H1 (cell line): ENCODE measurements around the gene TRPV2. TPM values are rescaled to one million over a fixed set of nuclear protein-coding genes. Genes with fewer than 3 reads are reported as not detected.

Source experiments
- CTCF ChIA-PET: fragments of 300-600 bp; sonication (Branson Sonifier 250); formaldehyde crosslinking; loops from one replicate; lab custom pipeline; 2021; ENCODE audit not compliant: partially characterized antibody; lab: Charles Lee
- POLR2A ChIA-PET: fragments of 300-600 bp; sonication (Branson Sonifier 250); formaldehyde crosslinking; loops from one replicate; lab custom pipeline; 2021; ENCODE audit warnings: inconsistent platforms; ENCODE audit not compliant: partially characterized antibody; lab: Charles Lee
- DNase-seq, 2 experiments: peaks; one replicate each; pipeline versions ENCODE4 v3.0.0 to v3.0.0-alpha.2; 2010 to 2022; ENCODE audit warnings: low spot score in 2 of 2, low read depth in 1 of 2, mixed read lengths in 1 of 2
- FAIRE-seq: peaks from 2 replicates; lab custom pipeline; 2011; peaks lifted over from hg19 to GRCh38; lab: Jason Lieb, UNC
- H2AFZ ChIP-seq: 2 replicates; pipeline ENCODE4 v1.8.1; 2012; ENCODE audit warnings: low read length, inconsistent platforms
- H2AK5ac ChIP-seq: 2 replicates; pipeline ENCODE4 v1.6.1; 2013; ENCODE audit warnings: low read depth, low read length
- H2BK120ac ChIP-seq: replicated peaks from 2 replicates; pipeline ENCODE3; 2013; ENCODE audit warnings: low read depth, low read length, inconsistent platforms
- H2BK12ac ChIP-seq: 2 replicates; pipeline ENCODE4 v1.6.1; 2013; ENCODE audit warnings: low read depth, low read length
- H2BK15ac ChIP-seq: 2 replicates; pipeline ENCODE4 v1.6.1; 2013; ENCODE audit warnings: low read length
- H2BK20ac ChIP-seq: 2 replicates; pipeline ENCODE4 v1.6.1; 2013; ENCODE audit warnings: low read length
- H2BK5ac ChIP-seq: 2 replicates; pipeline ENCODE4 v1.6.1; 2013; ENCODE audit warnings: low read depth, low read length
- H3K14ac ChIP-seq: 2 replicates; pipeline ENCODE4 v1.6.1; 2013; ENCODE audit warnings: inconsistent platforms; ENCODE audit not compliant: insufficient read length
- H3K18ac ChIP-seq: 2 replicates; pipeline ENCODE4 v1.6.1; 2013; ENCODE audit warnings: low read length; ENCODE audit errors: extremely low read depth
- H3K23ac ChIP-seq: 2 replicates; pipeline ENCODE4 v1.6.1; 2013; ENCODE audit warnings: inconsistent platforms; ENCODE audit not compliant: insufficient read length
- H3K23me2 ChIP-seq: 2 replicates; pipeline ENCODE4 v1.6.1; 2013; ENCODE audit warnings: low read depth, low read length
- H3K27ac ChIP-seq: 2 replicates; pipeline ENCODE4 v1.6.1; 2011; ENCODE audit warnings: low read depth, low read length, inconsistent platforms
- H3K27me3 ChIP-seq, 4 experiments: replicated peaks in 1 of 4; 1 replicate in 1 of 4; 2 replicates in 3 of 4; pipeline versions ENCODE4 v1.6.1 to v1.8.1; 2011 to 2013; ENCODE audit warnings: low read length in 3 of 4, mild to moderate bottlenecking in 3 of 4, inconsistent platforms in 2 of 4, mixed read lengths in 2 of 4, moderate library complexity in 1 of 4; ENCODE audit not compliant: control insufficient read depth in 3 of 4, insufficient read depth in 3 of 4; ENCODE audit errors: extremely low read depth in 1 of 4
- H3K36me3 ChIP-seq, 4 experiments: 2 replicates each; pipeline versions ENCODE4 v1.6.1 to v1.8.1; 2011 to 2013; ENCODE audit warnings: mild to moderate bottlenecking in 4 of 4, low read length in 3 of 4, moderate library complexity in 2 of 4, control low read depth in 1 of 4, inconsistent platforms in 1 of 4; ENCODE audit not compliant: insufficient read depth in 4 of 4, control insufficient read depth in 2 of 4
- H3K4ac ChIP-seq: replicated peaks from 2 replicates; pipeline ENCODE3; 2013; ENCODE audit warnings: low read length, low read depth, mixed read lengths, inconsistent platforms; ENCODE audit not compliant: insufficient read length
- H3K4me1 ChIP-seq, 4 experiments: replicated peaks in 1 of 4; 1 replicate in 1 of 4; 2 replicates in 3 of 4; pipeline versions ENCODE4 v1.6.1 to v1.8.1; 2011 to 2013; ENCODE audit warnings: low read length in 3 of 4, inconsistent platforms in 2 of 4, mixed read lengths in 1 of 4; ENCODE audit not compliant: insufficient read depth in 4 of 4, control insufficient read depth in 3 of 4
- H3K4me2 ChIP-seq, 2 experiments: 2 replicates each; pipeline versions ENCODE4 v1.6.1 to v1.8.1; 2011 to 2013; ENCODE audit warnings: low read depth in 2 of 2, low read length in 2 of 2, control low read depth in 1 of 2, inconsistent platforms in 1 of 2, mild to moderate bottlenecking in 1 of 2; ENCODE audit not compliant: insufficient read depth in 1 of 2
- H3K4me3 ChIP-seq, 4 experiments: fragments of 200-600, 300-600 bp in 1 of 4; sonication (generic), shearing (Covaris generic), sonication (Bioruptor Twin) in 1 of 4; 2 replicates each; pipeline versions ENCODE4 v1.5.1 to v1.8.1; 2011 to 2016; ENCODE audit warnings: low read length in 4 of 4, low read depth in 3 of 4, control low read depth in 2 of 4, inconsistent platforms in 2 of 4, mild to moderate bottlenecking in 2 of 4, mixed read lengths in 1 of 4, moderate library complexity in 1 of 4; ENCODE audit not compliant: insufficient read depth in 2 of 4; ENCODE audit errors: extremely low read depth in 1 of 4
- H3K56ac ChIP-seq: replicated peaks from 2 replicates; pipeline ENCODE3; 2013; ENCODE audit warnings: low read depth, mild to moderate bottlenecking, mixed read lengths, low read length, inconsistent platforms; ENCODE audit not compliant: insufficient read length
- H3K79me1 ChIP-seq: 2 replicates; pipeline ENCODE4 v1.6.1; 2013; ENCODE audit warnings: low read depth, low read length, control low read depth
- H3K79me2 ChIP-seq, 2 experiments: 2 replicates each; pipeline versions ENCODE4 v1.6.1 to v1.8.1; 2012 to 2013; ENCODE audit warnings: low read length in 2 of 2, mild to moderate bottlenecking in 2 of 2, inconsistent platforms in 1 of 2; ENCODE audit not compliant: insufficient read depth in 2 of 2, control insufficient read depth in 1 of 2
- H3K9ac ChIP-seq, 4 experiments: replicated peaks in 1 of 4; 1 replicate in 1 of 4; 2 replicates in 3 of 4; pipeline versions ENCODE4 v1.6.1 to v1.8.1; 2011 to 2013; ENCODE audit warnings: low read depth in 3 of 4, low read length in 3 of 4, control low read depth in 2 of 4, mild to moderate bottlenecking in 2 of 4, moderate library complexity in 2 of 4, inconsistent platforms in 1 of 4; ENCODE audit errors: extremely low read depth in 1 of 4
- H3K9me3 ChIP-seq, 2 experiments: 2 replicates each; pipeline versions ENCODE4 v1.6.1 to v1.8.1; 2012 to 2013; ENCODE audit warnings: mild to moderate bottlenecking in 2 of 2, moderate library complexity in 2 of 2, control low read depth in 1 of 2, inconsistent platforms in 1 of 2, low read depth in 1 of 2, low read length in 1 of 2, mixed read lengths in 1 of 2; ENCODE audit not compliant: insufficient read depth in 2 of 2
- H4K20me1 ChIP-seq, 2 experiments: replicated peaks in 1 of 2; 2 replicates each; pipeline versions ENCODE3 to v1.8.1; 2011 to 2013; ENCODE audit warnings: inconsistent platforms in 2 of 2, low read length in 2 of 2, mild to moderate bottlenecking in 1 of 2; ENCODE audit not compliant: insufficient read depth in 2 of 2, control insufficient read depth in 1 of 2
- H4K5ac ChIP-seq: 2 replicates; pipeline ENCODE4 v1.6.1; 2013; ENCODE audit warnings: low read length, low read depth, mixed read lengths, inconsistent platforms; ENCODE audit not compliant: insufficient read length
- H4K8ac ChIP-seq: 2 replicates; pipeline ENCODE4 v1.8.0; 2013; ENCODE audit warnings: mild to moderate bottlenecking, moderate library complexity, low read length, inconsistent platforms; ENCODE audit not compliant: insufficient read depth; ENCODE audit errors: extremely low read depth
- H4K91ac ChIP-seq: replicated peaks from 2 replicates; pipeline ENCODE3; 2013; ENCODE audit warnings: low read length, mixed read lengths, inconsistent platforms; ENCODE audit not compliant: insufficient read length
- CBX8 ChIP-seq: fragments of 300-800, 300-1000 bp; sonication (generic); IDR thresholded peaks from 2 replicates; pipeline ENCODE4 v1.7.1; 2016; ENCODE audit warnings: low read depth, low read length, borderline replicate concordance
- CHD2 ChIP-seq: IDR thresholded peaks from 2 replicates; pipeline ENCODE4 v1.6.1; 2012; ENCODE audit warnings: low read length, improper control_type of control experiment
- EGR1 ChIP-seq: IDR thresholded peaks from 2 replicates; pipeline ENCODE4 v1.6.1; 2011; ENCODE audit warnings: low read depth, low read length, borderline replicate concordance
- HDAC6 ChIP-seq: IDR thresholded peaks from one replicate; pipeline ENCODE4 v1.7.1; 2012; ENCODE audit warnings: low read depth, mild to moderate bottlenecking, inconsistent platforms, low read length, moderate library complexity
- JUND ChIP-seq: IDR thresholded peaks from 2 replicates; pipeline ENCODE4 v1.6.1; 2011; ENCODE audit warnings: mild to moderate bottlenecking, improper control_type of control experiment, low read length
- KDM1A ChIP-seq: fragments of 200-600, 300-600 bp; sonication (generic); IDR thresholded peaks from 2 replicates; pipeline ENCODE4 v1.7.1; 2016; ENCODE audit warnings: mild to moderate bottlenecking, low read length, borderline replicate concordance
- PHF8 ChIP-seq: fragments of 200-600 bp; sonication (generic); conservative IDR thresholded peaks from 2 replicates; pipeline ENCODE4 v1.7.1; 2012; ENCODE audit warnings: low read depth, mild to moderate bottlenecking, inconsistent platforms, low read length, moderate library complexity
- POLR2A ChIP-seq, 2 experiments: IDR thresholded peaks; 1 replicate in 1 of 2; 2 replicates in 1 of 2; pipeline ENCODE4 v1.6.1; 2011; ENCODE audit warnings: low read depth in 2 of 2, low read length in 2 of 2, mild to moderate bottlenecking in 2 of 2; ENCODE audit errors: control extremely low read depth in 1 of 2
- POLR2AphosphoS5 ChIP-seq: IDR thresholded peaks from 2 replicates; pipeline ENCODE4 v1.6.1; 2011; ENCODE audit warnings: low read depth, low read length
- WGBS, 2 experiments: shearing (Covaris generic) in 1 of 2; methylation state at CpG; one replicate each; pipeline versions ENCODE4 v1.1.6 to v1.1.7; 2013 to 2015; ENCODE audit warnings: low lambda C conversion rate in 2 of 2, mixed read lengths in 2 of 2, inconsistent platforms in 1 of 2, low coverage in 1 of 2, missing lambda C conversion rate in 1 of 2; ENCODE audit not compliant: insufficient replicate concordance in 2 of 2, insufficient coverage in 1 of 2, insufficient read length in 1 of 2; ENCODE audit errors: extremely low coverage in 1 of 2, missing lambda C conversion rate in 1 of 2; 5-methylcytosine and 5-hydroxymethylcytosine counted together
- polyA plus RNA-seq, 7 experiments: library from polyadenylated mRNA; depleted of rRNA in 3 of 7; stranded (reverse) in 5 of 7; unstranded in 2 of 7; fragments of >200 nt in 5 of 7; fragments of 200-250 nt in 2 of 7; gene quantifications; 1 replicate in 5 of 7; 2 replicates in 1 of 7; 4 replicates in 1 of 7; pipeline versions ENCODE4 v1.2.1 to v1.2.3, GENCODE V29; 2011 to 2013; ENCODE audit warnings: missing spikeins in 2 of 7, mixed read lengths in 2 of 7
- total RNA-seq: library from RNA; stranded (reverse); fragmentation: NEBNext Ultra II Directional; extraction: Animal tissue kit (Norgen Biotek cat#: 25700); gene quantifications from 2 replicates; pipeline ENCODE4 v1.2.1, GENCODE V29; 2021
- TF ChIP-seq, protein P1 (sequence below): IDR thresholded peaks from 2 replicates; pipeline ENCODE4 v1.6.1; 2011; ENCODE audit warnings: low read length, improper control_type of control experiment
- TF ChIP-seq, protein P2 (sequence below): IDR thresholded peaks from 2 replicates; pipeline ENCODE4 v1.6.1; 2012; ENCODE audit warnings: inconsistent platforms

TRPV2 gene
- total and polyA plus RNA-seq, 2 of the 8 experiments (the other 6 are each of a cell fraction or from before 2014, with no cell fraction given): 1.7 to 2.1 TPM

DNA sequence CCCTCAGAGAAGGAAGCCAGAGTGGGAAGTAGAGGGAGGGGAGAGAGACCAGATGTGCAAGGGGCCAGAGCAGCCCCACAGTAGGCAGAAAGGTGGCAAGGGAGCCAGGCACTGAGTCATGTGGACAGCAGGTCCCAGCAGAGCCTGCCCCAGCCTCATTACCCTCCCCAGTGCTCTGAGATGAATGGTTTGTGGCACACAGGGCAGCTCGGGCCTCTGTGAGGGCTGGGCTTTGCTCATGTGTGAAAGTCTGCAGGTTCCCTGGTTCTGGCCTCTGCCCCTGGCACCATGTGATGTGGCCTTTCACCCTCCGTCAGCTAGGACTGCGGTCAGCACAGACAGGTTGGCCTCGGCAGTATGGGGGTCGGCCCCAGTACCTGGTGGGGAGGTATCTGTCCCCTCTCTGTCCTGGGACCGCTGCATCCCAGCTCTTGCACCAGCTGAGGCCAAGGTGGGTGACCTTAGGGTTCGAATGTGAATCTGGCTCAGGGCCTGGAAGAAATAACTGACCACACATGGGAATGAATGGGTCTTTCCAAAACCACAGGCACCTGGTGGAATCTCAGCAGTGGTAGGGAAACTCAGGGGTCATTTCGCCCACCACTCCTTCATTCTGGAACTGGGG is 67.8 kb downstream of the TRPV2 start:
- Histone ChIP-seq H3K79me1 (peaks cover 7% of the 10 kb centered on the region), H4K8ac (peak overlapping the region; percentile 17; the same call in 1 of the 2 replicates), H3K14ac (no peak overlapping the region), H2BK120ac (no peak overlapping the region), H3K4me1 (peaks cover 17 to 54% (median 43%) of the 10 kb centered on the region in 4 experiments), H3K56ac (no peak overlapping the region), H3K4me2 (no peak overlapping the region), H2BK15ac (peak overlapping the region; percentile 81; the same call in 1 of the 2 replicates), H4K91ac (peak overlapping the region; percentile 87), H3K23ac (no peak overlapping the region), H3K9me3 (no peaks in the 10 kb centered on the region), H2BK5ac (peak overlapping the region; percentile 71; the same call in 1 of the 2 replicates), H2BK12ac (peak overlapping the region; percentile 95), H3K27me3 (no peaks in the 10 kb centered on the region), H3K23me2 (peaks cover 2% of the 10 kb centered on the region; the same call in 1 of the 2 replicates), H3K36me3 (no peaks in the 10 kb centered on the region), H4K5ac (no peak overlapping the region), H3K79me2 (peaks cover 0 to 17% of the 10 kb centered on the region in 2 experiments; a peak in 1 of 4 replicates), H4K20me1 (peaks cover 0 to 2% of the 10 kb centered on the region in 2 experiments), H2AFZ (no peak overlapping the region), H2AK5ac (peak overlapping the region; percentile 89), H3K18ac (peak overlapping the region; percentile 60), H3K9ac (no peak overlapping the region)
- no peak for DNase-seq
- ChIA-PET POLR2A (interaction anchor here (0.7 to 3.8 kb wide), 4 partner anchors 15 to 47 kb away, joined by 3 to 14 read pairs (median 4); no protein-coding TSS in a partner anchor), CTCF (interaction anchor here (1.1 to 2.0 kb wide), 3 partner anchors 30 to 96 kb away, joined by 3 to 7 read pairs (median 4); no protein-coding TSS in a partner anchor)
- FAIRE-seq: no peak
- TF ChIP-seq POLR2AphosphoS5 (no peak), HDAC6 (no peak), CHD2 (no peak), KDM1A (no peak), POLR2A (IDR thresholded peaks at IDR 0.05; ENCODE audit: control extremely low read depth in 1 of 2, low read depth in 2 of 2, low read length in 2 of 2) (no peak), PHF8 (no peak), CBX8 (no peak), JUND (no peak), EGR1 (no peak)
- TF ChIP-seq, protein P1, sequence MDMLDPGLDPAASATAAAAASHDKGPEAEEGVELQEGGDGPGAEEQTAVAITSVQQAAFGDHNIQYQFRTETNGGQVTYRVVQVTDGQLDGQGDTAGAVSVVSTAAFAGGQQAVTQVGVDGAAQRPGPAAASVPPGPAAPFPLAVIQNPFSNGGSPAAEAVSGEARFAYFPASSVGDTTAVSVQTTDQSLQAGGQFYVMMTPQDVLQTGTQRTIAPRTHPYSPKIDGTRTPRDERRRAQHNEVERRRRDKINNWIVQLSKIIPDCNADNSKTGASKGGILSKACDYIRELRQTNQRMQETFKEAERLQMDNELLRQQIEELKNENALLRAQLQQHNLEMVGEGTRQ: no peak
- TF ChIP-seq, protein P2, sequence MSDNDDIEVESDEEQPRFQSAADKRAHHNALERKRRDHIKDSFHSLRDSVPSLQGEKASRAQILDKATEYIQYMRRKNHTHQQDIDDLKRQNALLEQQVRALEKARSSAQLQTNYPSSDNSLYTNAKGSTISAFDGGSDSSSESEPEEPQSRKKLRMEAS: no peak
- TF ChIP-seq, all 59 proteins: peak for 0
- Histone ChIP-seq H3K27ac (no peak overlapping the region), H3K4me3 (no peak overlapping the region), H2BK20ac (no peak overlapping the region), H3K4ac (peak overlapping the region; percentile 21)
- 90% methylated on average over 8 of the region's 8 CpGs; no CpG with 5 or more reads in 1 of the 2 experiments for WGBS, 2 experiments
